ENCODE data around the gene NOTUM.

The NOTUM gene

DNA sequence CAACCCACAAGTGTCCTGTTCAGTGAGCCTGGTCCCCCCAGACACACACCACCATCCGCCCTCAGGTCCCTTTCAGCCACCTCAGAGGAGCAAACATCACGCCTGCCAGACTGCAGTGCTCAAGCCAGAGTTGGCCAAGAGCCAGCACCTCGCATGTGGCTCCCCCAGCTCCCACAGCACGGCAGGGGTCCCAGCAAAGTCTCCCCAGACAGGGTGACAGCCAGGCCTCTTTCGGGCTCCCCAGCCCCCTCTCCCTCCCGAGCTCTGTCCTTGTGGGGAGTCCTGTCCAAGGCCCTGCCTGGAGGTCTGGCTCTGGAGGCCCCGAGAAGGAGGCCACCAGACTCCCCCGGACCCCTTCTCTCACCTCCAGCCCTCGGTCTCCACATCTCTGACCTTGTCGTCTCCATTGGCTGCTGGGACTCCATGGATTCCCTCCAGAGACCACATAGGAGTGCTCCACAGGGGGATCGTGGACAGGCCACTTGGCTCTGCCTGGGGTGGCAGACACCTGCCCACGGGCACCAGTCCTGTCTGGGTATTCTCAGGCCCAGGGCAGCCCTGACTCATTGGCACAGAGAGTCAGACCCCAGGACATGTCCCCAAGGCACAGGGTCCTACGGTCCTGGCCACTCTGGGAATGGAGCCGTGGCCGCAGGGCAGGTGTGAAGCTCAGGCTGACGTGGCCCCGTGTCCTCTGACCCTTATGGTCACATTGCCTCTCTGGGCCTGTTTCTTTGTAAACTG is 12.2 kb downstream of the NOTUM start:
- DNase-seq (ENCODE audit: low read depth) = no peak
- TF ChIP-seq, protein P1, sequence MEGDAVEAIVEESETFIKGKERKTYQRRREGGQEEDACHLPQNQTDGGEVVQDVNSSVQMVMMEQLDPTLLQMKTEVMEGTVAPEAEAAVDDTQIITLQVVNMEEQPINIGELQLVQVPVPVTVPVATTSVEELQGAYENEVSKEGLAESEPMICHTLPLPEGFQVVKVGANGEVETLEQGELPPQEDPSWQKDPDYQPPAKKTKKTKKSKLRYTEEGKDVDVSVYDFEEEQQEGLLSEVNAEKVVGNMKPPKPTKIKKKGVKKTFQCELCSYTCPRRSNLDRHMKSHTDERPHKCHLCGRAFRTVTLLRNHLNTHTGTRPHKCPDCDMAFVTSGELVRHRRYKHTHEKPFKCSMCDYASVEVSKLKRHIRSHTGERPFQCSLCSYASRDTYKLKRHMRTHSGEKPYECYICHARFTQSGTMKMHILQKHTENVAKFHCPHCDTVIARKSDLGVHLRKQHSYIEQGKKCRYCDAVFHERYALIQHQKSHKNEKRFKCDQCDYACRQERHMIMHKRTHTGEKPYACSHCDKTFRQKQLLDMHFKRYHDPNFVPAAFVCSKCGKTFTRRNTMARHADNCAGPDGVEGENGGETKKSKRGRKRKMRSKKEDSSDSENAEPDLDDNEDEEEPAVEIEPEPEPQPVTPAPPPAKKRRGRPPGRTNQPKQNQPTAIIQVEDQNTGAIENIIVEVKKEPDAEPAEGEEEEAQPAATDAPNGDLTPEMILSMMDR (IDR thresholded peaks at IDR 0.05; ENCODE audit: control insufficient read depth, insufficient read depth, low read depth, low read length, missing control alignments) = no peak
- no peak overlapping the region for H3K4me3 ChIP-seq (ENCODE audit: control insufficient read depth, low read depth, low read length)

DNA sequence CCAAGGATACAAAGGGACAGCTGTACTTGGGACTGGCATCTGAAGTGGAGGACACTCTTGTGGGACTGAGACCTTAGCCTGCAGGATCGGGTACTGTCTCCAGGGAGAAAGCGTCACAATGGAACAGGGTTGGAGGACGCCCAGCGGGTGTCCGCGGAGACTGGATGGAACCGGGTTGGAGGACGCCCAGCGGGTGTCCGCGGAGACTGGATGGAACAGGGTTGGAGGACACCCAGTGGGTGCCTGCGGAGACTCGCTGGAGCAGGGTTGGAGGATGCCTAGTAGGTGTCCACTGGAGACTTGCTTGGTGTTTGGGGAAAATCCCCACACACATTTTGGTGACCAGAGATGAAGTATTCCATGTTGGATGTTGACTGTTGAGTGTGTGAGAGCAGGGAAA is 13.8 kb downstream of the NOTUM start, which contains the start of gene MYADML2:
MYADML2 (minus strand) TSS at position 45 of the 400 bp plus-strand sequence. CDS start 5,492 bp downstream, outside the sequence.
- H3K4me3 ChIP-seq (ENCODE audit: control insufficient read depth, low read depth, low read length) = no peak within 1 kb of the TSS
- DNase-seq (ENCODE audit: low read depth) = no peak
- TF ChIP-seq, protein P1 (IDR thresholded peaks at IDR 0.05; ENCODE audit: control insufficient read depth, insufficient read depth, low read depth, low read length, missing control alignments) = no peak

DNA sequence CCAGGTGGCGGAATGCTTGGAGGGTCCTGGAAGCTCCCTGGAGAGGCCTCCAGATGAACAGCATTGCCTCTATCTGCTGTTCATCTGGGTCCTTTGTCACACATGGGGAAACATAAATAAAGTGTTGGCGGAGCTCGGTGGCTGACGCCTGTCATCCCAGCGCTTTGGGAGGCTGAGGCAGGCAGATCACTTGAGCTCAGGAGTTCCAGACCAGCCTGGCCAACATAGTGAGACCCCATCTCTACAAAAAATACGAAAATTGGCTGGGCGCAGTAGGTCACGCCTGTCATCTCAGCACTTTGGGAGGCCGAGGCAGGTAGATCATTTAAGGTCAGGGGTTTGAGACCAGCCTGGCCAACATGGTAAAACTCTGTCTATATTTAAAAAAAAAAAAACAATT is 16.1 kb downstream of the NOTUM start:
- no peak overlapping the region for H3K4me3 ChIP-seq (ENCODE audit: control insufficient read depth, low read depth, low read length)
- TF ChIP-seq, protein P1 (IDR thresholded peaks at IDR 0.05; ENCODE audit: control insufficient read depth, insufficient read depth, low read depth, low read length, missing control alignments) = no peak
- DNase-seq (ENCODE audit: low read depth) = no peak

DNA sequence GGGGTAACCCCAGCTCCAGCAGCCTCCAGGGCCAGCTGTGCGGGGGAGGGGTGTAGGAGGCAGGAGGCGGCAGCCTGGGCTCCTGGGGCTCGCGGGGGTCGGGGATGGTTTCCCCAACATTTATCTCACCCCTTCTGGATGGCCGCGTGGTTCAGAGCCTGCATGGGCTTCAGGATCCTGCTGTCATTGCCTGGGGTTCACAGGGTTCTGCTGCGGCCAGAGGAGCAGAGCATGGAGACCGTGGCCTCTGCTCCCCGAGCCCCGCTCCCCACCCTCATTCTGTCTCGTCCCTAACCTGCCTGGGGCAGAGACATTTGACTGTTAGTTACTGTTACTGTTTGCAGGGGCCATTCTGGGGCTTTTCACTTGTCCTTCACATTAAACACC is 18.8 kb downstream of the NOTUM start:
- TF ChIP-seq, protein P1 (IDR thresholded peaks at IDR 0.05; ENCODE audit: control insufficient read depth, insufficient read depth, low read depth, low read length, missing control alignments) = no peak
- DNase-seq (ENCODE audit: low read depth) = no peak
- H3K4me3 ChIP-seq (ENCODE audit: control insufficient read depth, low read depth, low read length) = no peak overlapping the region

DNA sequence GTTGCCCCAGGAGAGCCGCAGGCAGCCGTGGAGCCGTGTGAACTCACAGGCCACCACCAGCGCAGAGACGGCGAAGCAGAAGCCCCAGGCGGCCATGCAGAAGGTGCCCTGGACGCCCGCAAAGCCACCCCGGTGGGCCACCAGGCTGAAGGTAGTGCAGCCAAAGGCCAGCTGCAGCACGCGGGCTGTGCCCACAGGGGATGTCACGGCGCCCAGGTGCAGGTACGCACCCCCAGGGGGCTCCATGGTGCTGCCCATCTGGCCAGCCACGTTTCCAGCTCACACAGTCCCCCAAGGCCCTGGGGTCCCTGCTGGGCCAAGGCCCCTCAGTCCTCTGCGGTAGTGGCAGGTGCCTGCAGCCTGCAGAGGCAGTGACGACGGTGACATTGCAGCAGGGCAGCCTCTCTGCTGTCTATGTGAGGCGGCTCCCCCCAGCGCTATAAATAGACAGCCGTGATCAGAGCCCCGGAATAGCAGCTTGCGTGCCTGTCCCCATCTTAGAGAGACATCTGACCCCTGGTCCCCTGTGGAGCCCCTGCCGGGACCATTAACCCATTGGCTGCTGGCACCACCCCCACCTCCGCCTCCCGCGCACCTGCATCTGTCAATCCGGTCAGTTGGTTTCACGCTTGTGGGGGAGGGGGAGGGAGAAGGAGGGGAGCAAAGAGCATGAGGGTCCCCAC is 19.4 kb downstream of the NOTUM start:
- H3K4me3 ChIP-seq (ENCODE audit: control insufficient read depth, low read depth, low read length) = no peak overlapping the region
- TF ChIP-seq, protein P1 (IDR thresholded peaks at IDR 0.05; ENCODE audit: control insufficient read depth, insufficient read depth, low read depth, low read length, missing control alignments) = no peak
- DNase-seq (ENCODE audit: low read depth) = no peak

DNA sequence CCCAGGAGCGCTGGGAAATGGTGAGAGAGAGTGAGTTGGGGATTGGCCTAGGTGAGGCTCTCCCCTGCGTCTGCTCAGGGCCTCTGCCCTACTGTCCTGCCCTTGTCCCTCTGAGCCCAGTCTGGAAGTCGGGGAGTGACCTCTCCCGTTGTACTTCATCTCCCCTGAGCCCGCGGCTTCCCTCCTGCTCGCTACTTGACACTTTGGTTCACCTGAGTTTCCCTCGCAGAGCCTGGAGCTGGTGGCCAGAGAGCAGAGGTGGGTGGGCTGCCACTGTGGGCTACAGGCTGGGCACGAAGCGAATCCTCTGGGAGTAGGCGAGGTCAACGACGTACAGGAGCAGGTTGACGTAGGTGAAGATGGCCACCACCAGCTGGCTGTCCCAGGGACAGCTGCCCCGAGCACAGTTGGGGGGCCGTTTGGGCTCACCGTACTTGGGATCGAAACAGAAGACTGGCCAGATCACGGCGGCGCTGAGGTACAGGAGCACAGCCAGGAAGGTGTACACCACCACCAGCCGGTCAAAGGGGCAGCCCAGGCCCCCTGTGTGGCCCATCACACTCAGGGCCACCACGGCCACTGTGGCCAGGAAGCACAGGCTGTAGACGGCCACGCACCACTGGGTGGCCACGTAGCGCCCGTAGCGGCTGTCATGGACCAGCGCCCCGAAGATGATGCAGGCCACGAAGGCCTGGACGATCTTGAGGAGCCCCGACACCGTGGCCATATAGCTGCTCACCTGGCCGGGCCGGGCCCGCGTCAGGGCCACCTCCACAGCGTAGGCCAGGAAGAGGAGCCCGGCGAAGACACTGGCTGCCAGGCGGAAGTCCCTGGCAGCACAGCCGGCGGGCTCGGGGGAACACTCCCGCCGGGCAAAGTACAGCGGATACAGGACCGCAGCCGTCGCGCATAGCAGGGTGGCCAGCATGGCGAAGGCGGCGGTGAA is 20.2 kb downstream of the NOTUM start:
- no peak overlapping the region for H3K4me3 ChIP-seq (ENCODE audit: control insufficient read depth, low read depth, low read length)
- TF ChIP-seq, protein P1 (IDR thresholded peaks at IDR 0.05; ENCODE audit: control insufficient read depth, insufficient read depth, low read depth, low read length, missing control alignments) = no peak
- DNase-seq (ENCODE audit: low read depth) = no peak
